Measurements from ENCODE around the gene PSMD1. TPM values are rescaled to one million over a fixed set of nuclear protein-coding genes. Genes with fewer than 3 reads are reported as not detected.

PSMD1 gene
- total and polyA plus RNA-seq, 2 of the 8 experiments (the other 6 are each of a cell fraction or from before 2014, with no cell fraction given), result 179 to 272 TPM

DNA sequence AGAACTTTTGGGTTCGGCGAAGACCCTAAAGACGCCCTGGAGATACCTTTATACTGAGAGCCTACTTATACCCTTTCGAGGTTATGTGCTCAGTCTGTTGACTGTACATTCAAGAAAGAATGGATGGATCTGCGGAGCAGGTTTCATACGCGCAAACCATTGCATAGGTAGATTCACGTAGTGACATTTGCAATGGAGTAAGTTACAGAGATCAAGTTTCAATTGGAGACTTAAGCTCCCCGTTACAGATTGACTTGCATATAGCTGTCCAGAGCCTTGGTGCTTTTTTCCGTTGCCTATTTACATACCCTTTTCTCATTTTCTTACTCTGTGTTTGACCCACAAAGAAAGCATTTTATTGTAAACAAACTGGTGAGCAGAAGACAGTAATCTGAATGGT is 923 bp downstream of the PSMD1 start:
- Histone ChIP-seq H3K56ac (replicated peaks; ENCODE audit: insufficient read length, low read depth, low read length) (no peak overlapping the region), H4K91ac (replicated peaks; ENCODE audit: insufficient read length, low read length) (no peak overlapping the region), H4K8ac (ENCODE audit: extremely low read depth, insufficient read depth, low read length) (no peak overlapping the region), H3K23ac (ENCODE audit: insufficient read length) (no peak overlapping the region), H4K20me1 (replicated peaks in 1 of 2; ENCODE audit: control insufficient read depth in 1 of 2, insufficient read depth in 2 of 2, low read length in 2 of 2) (peaks cover 2 to 10% of the 10 kb centered on the region in 2 experiments), H2BK5ac (ENCODE audit: low read depth, low read length) (peak overlapping the region; percentile 100; the same call in 1 of the 2 replicates), H2AK5ac (ENCODE audit: low read depth, low read length) (no peak overlapping the region), H3K79me1 (ENCODE audit: low read depth, low read length) (no peaks in the 10 kb centered on the region; the same call in 1 of the 2 replicates), H2BK20ac (ENCODE audit: low read length) (no peak overlapping the region), H3K23me2 (ENCODE audit: low read depth, low read length) (peaks cover 10% of the 10 kb centered on the region), H3K79me2 (ENCODE audit: control insufficient read depth in 1 of 2, insufficient read depth in 2 of 2, low read length in 2 of 2) (peaks cover 26 to 47% of the 10 kb centered on the region in 2 experiments), H3K9me3 (ENCODE audit: insufficient read depth in 2 of 2, low read depth in 1 of 2, low read length in 1 of 2) (no peaks in the 10 kb centered on the region), H3K36me3 (ENCODE audit: control insufficient read depth in 2 of 4, insufficient read depth in 4 of 4, low read length in 3 of 4) (peaks cover 5 to 12% (median 9%) of the 10 kb centered on the region in 4 experiments), H4K5ac (ENCODE audit: insufficient read length, low read depth, low read length) (no peak overlapping the region), H3K14ac (ENCODE audit: insufficient read length) (no peak overlapping the region), H3K4ac (replicated peaks; ENCODE audit: insufficient read length, low read depth, low read length) (no peak overlapping the region), H2AFZ (ENCODE audit: low read length) (no peak overlapping the region), H2BK15ac (ENCODE audit: low read length) (no peak overlapping the region), H3K4me3 (ENCODE audit: extremely low read depth in 1 of 4, insufficient read depth in 2 of 4, low read depth in 3 of 4, low read length in 4 of 4) (peak overlapping the region; percentile 81 to 99 (median 96)), H3K4me1 (replicated peaks in 1 of 4; ENCODE audit: control insufficient read depth in 3 of 4, insufficient read depth in 4 of 4, low read length in 3 of 4) (peaks cover 0 to 8% (median 1%) of the 10 kb centered on the region in 4 experiments; a peak in 5 of 7 replicates), H3K27me3 (replicated peaks in 1 of 4; ENCODE audit: control insufficient read depth in 3 of 4, extremely low read depth in 1 of 4, insufficient read depth in 3 of 4, low read length in 3 of 4) (peaks cover 0 to 15% (median 8%) of the 10 kb centered on the region in 4 experiments; a peak in 5 of 7 replicates), H3K9ac (replicated peaks in 1 of 4; ENCODE audit: extremely low read depth in 1 of 4, low read depth in 3 of 4, low read length in 3 of 4) (peak overlapping the region; percentile 46 to 99 (median 88)), H3K18ac (ENCODE audit: extremely low read depth, low read length) (no peak overlapping the region), H3K27ac (ENCODE audit: low read depth, low read length) (no peak overlapping the region), H2BK12ac (ENCODE audit: low read depth, low read length) (no peak overlapping the region), H3K4me2 (ENCODE audit: insufficient read depth in 1 of 2, low read depth in 2 of 2, low read length in 2 of 2) (peak overlapping the region; percentile 83 to 91), H2BK120ac (replicated peaks; ENCODE audit: low read depth, low read length) (no peak overlapping the region)
- WGBS, 2 experiments (ENCODE audit: extremely low coverage in 1 of 2, insufficient coverage in 1 of 2, insufficient read length in 1 of 2, insufficient replicate concordance in 2 of 2, low coverage in 1 of 2, low lambda C conversion rate in 2 of 2, missing lambda C conversion rate in 1 of 2), result 12% methylated on average over 10 of the region's 10 CpGs; no CpG with 5 or more reads in 1 of the 2 experiments
- DNase-seq (ENCODE audit: low read depth in 1 of 2, low spot score in 2 of 2) (no peak), FAIRE-seq (no peak)
- TF ChIP-seq SAP30 (IDR thresholded peaks at IDR 0.05; ENCODE audit: insufficient read depth, insufficient replicate concordance, low read length) (peak; percentile 48), SIN3A (conservative IDR thresholded peaks at IDR 0.05 in 1 of 2, IDR thresholded peaks at IDR 0.05 in 1 of 2; ENCODE audit: low read depth in 1 of 2, low read length in 2 of 2) (0 out of 4 replicates have a peak, but pooled peaks of 1 of the 2 experiments have one; percentile 14), SRF (IDR thresholded peaks at IDR 0.05; ENCODE audit: low read depth, low read length) (no peak)
- POLR2A ChIA-PET (ENCODE audit: partially characterized antibody), result interaction anchor here (1.1 kb wide), 1 partner anchor 355 kb away, joined by 4 read pairs; no protein-coding TSS in a partner anchor
- CTCF ChIA-PET (ENCODE audit: partially characterized antibody), result interaction anchor here (0.8 to 1.4 kb wide), 15 partner anchors 8 to 405 kb away, joined by 3 to 6 read pairs (median 3); partner anchors contain the start of gene GPR55
